CD4-positive, alpha-beta T cell treated with Interleukin-4 for 4 hours (primary cell): ENCODE results near the gene ATM.
A peak's percentile ranks its signal among the peaks of the same experiment; 100 is the strongest.
"Not testable (repeated sequence)": the region's sequence is repeated elsewhere in the genome, so short reads cannot be mapped to it uniquely, and the experiment has no call there.

Source experiments
- DNase-seq: peaks from one replicate; pipeline ENCODE4 v3.0.0-alpha.2; 2020

ATM gene

GRCh38 chr11:108393046-108393445, 170.2 kb downstream of the ATM start:
- no peak for DNase-seq

DNA sequence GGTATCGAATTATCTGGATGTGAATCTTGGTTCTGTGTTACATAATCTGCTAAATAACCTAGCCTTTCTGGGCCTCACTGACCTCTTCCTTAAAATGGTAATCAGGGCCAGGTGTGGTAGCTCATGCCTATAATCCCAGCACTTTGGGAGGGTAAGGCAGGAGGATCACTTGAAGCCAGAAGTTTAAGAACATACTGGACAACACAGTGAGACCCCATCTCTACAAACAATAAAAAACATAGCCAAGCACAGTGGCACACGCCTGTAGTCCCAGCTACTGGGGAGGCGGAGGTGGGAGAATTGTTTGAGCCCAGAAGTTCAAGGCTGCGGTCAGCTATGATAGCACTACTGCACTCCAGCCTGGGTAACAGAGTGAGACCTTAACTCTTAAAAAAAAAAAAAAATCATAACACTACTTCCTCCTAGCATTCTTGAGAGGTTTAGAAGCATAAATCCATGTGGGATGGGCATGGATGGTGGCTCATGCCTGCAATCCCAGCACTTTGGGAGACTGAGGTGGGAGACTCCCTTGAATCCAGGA, 171.9 kb downstream of the ATM start:
- DNase-seq = no peak

DNA sequence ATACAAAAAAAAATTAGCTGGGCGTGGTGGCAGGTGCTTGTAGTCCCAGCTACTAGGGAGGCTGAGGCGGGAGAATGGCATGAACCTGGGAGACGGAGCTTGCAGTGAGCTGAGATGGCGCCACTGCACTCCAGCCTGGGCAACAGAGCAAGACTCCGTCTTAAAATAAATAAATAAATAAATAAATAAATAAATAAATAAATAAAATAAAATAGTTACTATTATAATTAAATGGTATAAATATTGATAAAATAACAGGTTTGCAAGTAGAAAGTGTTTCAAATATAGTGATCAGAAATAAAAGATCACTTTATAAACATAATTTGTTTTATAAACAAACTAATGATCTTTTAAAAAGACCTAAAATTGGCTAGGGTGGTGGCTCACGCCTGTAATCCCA, 173.8 kb downstream of the ATM start:
- DNase-seq = not testable (repeated sequence)

DNA sequence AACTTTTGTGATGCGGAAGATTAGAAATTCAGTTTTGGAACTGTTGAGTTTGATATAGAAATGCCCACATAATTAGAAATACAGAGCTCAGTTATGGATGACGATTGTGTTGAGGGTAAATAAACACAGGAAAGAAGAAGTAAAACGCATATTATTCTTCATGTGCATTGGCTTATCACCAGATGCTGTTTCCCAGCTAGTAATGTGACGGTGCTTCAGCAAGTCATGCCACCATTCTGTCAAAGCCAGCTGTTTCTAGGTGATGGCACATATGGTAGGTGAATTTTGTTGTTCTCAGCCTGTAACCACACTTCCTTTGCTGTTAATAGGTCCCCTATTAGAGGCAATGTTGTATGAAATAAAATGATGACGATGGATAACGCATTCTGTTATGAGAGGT, 175.6 kb downstream of the ATM start:
- no peak for DNase-seq

- DNase-seq = no peak
Observed at GRCh38 chr11:108402241-108402640, 179.4 kb downstream of the ATM start.

DNA sequence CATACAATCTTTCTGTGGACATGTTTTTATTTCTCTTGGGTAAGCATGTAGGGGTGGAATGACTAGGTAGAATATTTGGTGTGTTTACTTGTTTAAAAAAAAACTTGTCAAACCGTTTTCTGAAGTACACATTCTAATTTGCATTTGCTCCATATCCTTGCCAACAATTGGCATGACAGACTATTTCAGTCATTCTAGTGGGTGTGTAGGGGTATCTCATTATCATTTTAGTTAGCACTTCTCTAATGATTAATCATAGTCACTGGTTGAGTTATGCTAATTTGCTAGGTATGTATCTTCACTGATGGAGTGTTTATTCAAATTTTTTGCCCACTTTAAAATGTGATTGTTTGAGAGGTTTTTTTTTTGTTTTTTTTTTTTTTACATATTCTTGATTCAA, 180.2 kb downstream of the ATM start:
- DNase-seq = no peak

DNA sequence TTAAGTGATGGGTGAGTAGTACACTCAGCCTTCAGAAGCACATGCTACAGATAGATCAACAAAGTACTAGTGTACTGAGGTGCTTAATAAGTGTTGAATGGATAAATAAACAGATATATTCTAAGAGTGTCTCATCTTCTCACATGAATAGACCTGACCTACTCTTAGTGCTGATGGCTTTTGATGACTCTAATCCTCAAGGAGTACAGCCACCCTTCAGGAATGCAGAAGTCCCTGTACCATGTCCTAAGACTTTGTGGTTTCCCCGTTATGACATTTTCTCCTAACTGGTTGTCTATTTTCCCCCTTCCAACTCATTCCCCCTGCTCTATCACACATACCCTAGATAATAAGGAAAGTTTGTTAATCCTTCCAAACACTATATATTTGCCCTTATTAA, 182.8 kb downstream of the ATM start:
- no peak for DNase-seq

- no peak for DNase-seq
Observed at GRCh38 chr11:108414958-108415357, 192.1 kb downstream of the ATM start.

GRCh38 chr11:108417551-108417950, 194.7 kb downstream of the ATM start:
- peak; percentile 48 for DNase-seq
